HEK293 (cell line): Measurements from ENCODE around the gene VASH2.
"Not testable (repeated sequence)": the region's sequence is repeated elsewhere in the genome, so short reads cannot be mapped to it uniquely, and the experiment has no call there.

Source experiments
- CTCF ChIA-PET: fragments of 350-600 bp; formaldehyde crosslinking; extraction: SDS; loops from one replicate; lab custom pipeline; 2021; ENCODE audit warnings: antibody characterized with exemption; lab: Yijun Ruan, JAX
- POLR2A ChIA-PET: fragments of 300-600 bp; formaldehyde crosslinking; extraction: SDS; loops from one replicate; lab custom pipeline; 2020; ENCODE audit warnings: antibody characterized with exemption, inconsistent platforms; lab: Yijun Ruan, JAX
- H3K27ac ChIP-seq: fragments of 200-500 bp; sonication (Bioruptor generic); 2 replicates; pipeline ENCODE4 v1.5.1; 2014; ENCODE audit warnings: low read depth, low read length, control low read depth, inconsistent platforms; ENCODE audit errors: extremely low read depth
- H3K36me3 ChIP-seq, 2 experiments: fragments of 200-500 bp in 1 of 2; sonication (Bioruptor generic) in 1 of 2; 1 replicate in 1 of 2; 2 replicates in 1 of 2; pipeline ENCODE4 v1.5.1; 2014 to 2017; ENCODE audit warnings: inconsistent platforms in 2 of 2, low read length in 2 of 2; ENCODE audit not compliant: control insufficient read depth in 2 of 2, insufficient read depth in 1 of 2
- H3K4me1 ChIP-seq: fragments of 200-500 bp; sonication (Bioruptor generic); 2 replicates; pipeline ENCODE4 v1.5.1; 2014; ENCODE audit warnings: mild to moderate bottlenecking, low read length, inconsistent platforms; ENCODE audit not compliant: control insufficient read depth, insufficient read depth
- H3K4me3 ChIP-seq: 2 replicates; pipeline ENCODE4 v1.5.1; 2011; ENCODE audit warnings: low read depth, mild to moderate bottlenecking, control low read depth, low read length, moderate library complexity
- H3K9me3 ChIP-seq: fragments of 200-500 bp; sonication (Bioruptor generic); 2 replicates; pipeline ENCODE4 v1.5.1; 2014; ENCODE audit warnings: low read depth, low read length, inconsistent platforms; ENCODE audit not compliant: control insufficient read depth, insufficient read depth
- GFI1B ChIP-seq: fragments of 450-650 bp; formaldehyde crosslinking; IDR thresholded peaks from 2 replicates; pipeline ENCODE4 v1.5.1; 2016; ENCODE audit warnings: missing biosample characterization, missing genetic modification characterization
- KLF1 ChIP-seq: fragments of 450-650 bp; formaldehyde crosslinking; IDR thresholded peaks from 2 replicates; pipeline ENCODE4 v1.5.1; 2016; ENCODE audit warnings: missing biosample characterization, missing genetic modification characterization
- SP2 ChIP-seq: fragments of 450-650 bp; formaldehyde crosslinking; IDR thresholded peaks from 2 replicates; pipeline ENCODE4 v1.5.1; 2016; ENCODE audit warnings: missing biosample characterization, missing genetic modification characterization
- ZBTB21 ChIP-seq: fragments of 450-650 bp; formaldehyde crosslinking; IDR thresholded peaks from 2 replicates; pipeline ENCODE4 v1.5.1; 2017; ENCODE audit warnings: missing biosample characterization, missing genetic modification characterization
- ZBTB49 ChIP-seq: fragments of 450-650 bp; formaldehyde crosslinking; IDR thresholded peaks from 2 replicates; pipeline ENCODE4 v1.5.1; 2016; ENCODE audit warnings: missing biosample characterization, missing genetic modification characterization, low read depth
- ZNF10 ChIP-seq: fragments of 450-650 bp; formaldehyde crosslinking; IDR thresholded peaks from 2 replicates; pipeline ENCODE4 v1.5.1; 2017; ENCODE audit warnings: missing biosample characterization, missing genetic modification characterization
- ZNF132 ChIP-seq: fragments of 450-650 bp; formaldehyde crosslinking; IDR thresholded peaks from 2 replicates; pipeline ENCODE4 v1.5.1; 2017; ENCODE audit warnings: missing biosample characterization, missing genetic modification characterization, borderline replicate concordance
- ZNF157 ChIP-seq: fragments of 450-650 bp; formaldehyde crosslinking; IDR thresholded peaks from 2 replicates; pipeline ENCODE4 v1.5.1; 2016; ENCODE audit warnings: missing biosample characterization, missing genetic modification characterization
- ZNF214 ChIP-seq: fragments of 450-650 bp; formaldehyde crosslinking; IDR thresholded peaks from 2 replicates; pipeline ENCODE4 v1.5.1; 2017; ENCODE audit warnings: missing biosample characterization, mild to moderate bottlenecking, missing genetic modification characterization, borderline replicate concordance
- ZNF280C ChIP-seq: fragments of 450-650 bp; formaldehyde crosslinking; IDR thresholded peaks from 2 replicates; pipeline ENCODE4 v1.5.1; 2016; ENCODE audit warnings: missing biosample characterization, missing genetic modification characterization
- ZNF280D ChIP-seq: fragments of 450-650 bp; formaldehyde crosslinking; IDR thresholded peaks from 2 replicates; pipeline ENCODE4 v1.5.1; 2016; ENCODE audit warnings: missing biosample characterization, missing genetic modification characterization
- ZNF416 ChIP-seq: fragments of 450-650 bp; formaldehyde crosslinking; IDR thresholded peaks from 2 replicates; pipeline ENCODE4 v1.5.1; 2016; ENCODE audit warnings: missing biosample characterization, missing genetic modification characterization
- ZNF629 ChIP-seq: fragments of 450-650 bp; formaldehyde crosslinking; IDR thresholded peaks from 2 replicates; pipeline ENCODE4 v1.5.1; 2017; ENCODE audit warnings: missing biosample characterization, missing genetic modification characterization
- ZNF660 ChIP-seq: fragments of 450-650 bp; IDR thresholded peaks from 2 replicates; pipeline ENCODE4 v1.5.1; 2018; ENCODE audit warnings: missing biosample characterization, mild to moderate bottlenecking, missing genetic modification characterization
- TF ChIP-seq, protein P1 (sequence below): fragments of 450-650 bp; formaldehyde crosslinking; IDR thresholded peaks from 2 replicates; pipeline ENCODE4 v1.5.1; 2016; ENCODE audit warnings: missing biosample characterization, missing genetic modification characterization
- TF ChIP-seq, protein P2 (sequence below): fragments of 450-650 bp; formaldehyde crosslinking; IDR thresholded peaks from 2 replicates; pipeline ENCODE4 v1.5.0; 2017; ENCODE audit warnings: missing biosample characterization, missing genetic modification characterization, borderline replicate concordance
- TF ChIP-seq, protein P3 (sequence below): fragments of 450-650 bp; formaldehyde crosslinking; IDR thresholded peaks from 2 replicates; pipeline ENCODE4 v1.5.1; 2016; ENCODE audit warnings: missing biosample characterization, missing genetic modification characterization

The VASH2 gene

DNA sequence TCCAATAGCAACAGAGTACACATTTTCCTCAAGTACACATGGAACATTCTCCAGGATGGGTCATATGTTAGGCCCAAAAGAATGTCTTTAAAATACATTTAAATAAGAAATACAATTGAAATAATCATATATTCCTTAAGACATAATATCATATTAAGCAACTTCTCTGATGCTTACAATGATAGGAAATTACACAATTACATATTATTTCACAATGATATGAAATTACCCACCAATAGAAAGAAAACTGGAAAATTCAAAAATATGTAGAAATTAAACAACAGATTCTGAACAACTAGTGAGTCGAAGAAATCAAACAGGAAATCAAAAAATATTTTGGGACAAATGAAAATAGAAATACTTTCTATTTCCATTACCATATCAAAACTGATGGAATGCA lies 46.7 kb upstream of the VASH2 start (continued):
- TF ChIP-seq ZNF280D = no peak
- no peak for TF ChIP-seq ZBTB21 (tag by site-specific recombination)
- TF ChIP-seq, protein P1, sequence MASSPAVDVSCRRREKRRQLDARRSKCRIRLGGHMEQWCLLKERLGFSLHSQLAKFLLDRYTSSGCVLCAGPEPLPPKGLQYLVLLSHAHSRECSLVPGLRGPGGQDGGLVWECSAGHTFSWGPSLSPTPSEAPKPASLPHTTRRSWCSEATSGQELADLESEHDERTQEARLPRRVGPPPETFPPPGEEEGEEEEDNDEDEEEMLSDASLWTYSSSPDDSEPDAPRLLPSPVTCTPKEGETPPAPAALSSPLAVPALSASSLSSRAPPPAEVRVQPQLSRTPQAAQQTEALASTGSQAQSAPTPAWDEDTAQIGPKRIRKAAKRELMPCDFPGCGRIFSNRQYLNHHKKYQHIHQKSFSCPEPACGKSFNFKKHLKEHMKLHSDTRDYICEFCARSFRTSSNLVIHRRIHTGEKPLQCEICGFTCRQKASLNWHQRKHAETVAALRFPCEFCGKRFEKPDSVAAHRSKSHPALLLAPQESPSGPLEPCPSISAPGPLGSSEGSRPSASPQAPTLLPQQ (tag by site-specific recombination) = no peak
- TF ChIP-seq GFI1B = no peak
- no peak for TF ChIP-seq ZNF416 (tag by site-specific recombination)
- TF ChIP-seq ZNF132 (tag by site-specific recombination) = no peak

- POLR2A ChIA-PET, H3K27ac ChIP-seq, H3K9me3 ChIP-seq, H3K4me1 ChIP-seq, H3K36me3 ChIP-seq, H3K4me3 ChIP-seq: not testable (repeated sequence)
- CTCF ChIA-PET = interaction anchor here (1.2 kb wide), 1 partner anchor 60 kb away, joined by 4 read pairs; no protein-coding TSS in a partner anchor
These were observed 42.3 kb upstream of the VASH2 start for GRCh38 chr1:212908071-212908470.

- POLR2A ChIA-PET = no interaction called here
- Histone ChIP-seq H3K36me3 (no peaks in the 10 kb centered on the region), H3K27ac (no peak overlapping the region), H3K4me1 (no peaks in the 10 kb centered on the region), H3K4me3 (no peak overlapping the region), H3K9me3 (no peaks in the 10 kb centered on the region)
- CTCF ChIA-PET = interaction anchor here (1.2 kb wide), 1 partner anchor 59 kb away, joined by 4 read pairs; no protein-coding TSS in a partner anchor
- TF ChIP-seq GFI1B = no peak
- TF ChIP-seq, protein P1 (tag by site-specific recombination) = no peak
- no peak for TF ChIP-seq ZNF10
- TF ChIP-seq SP2 (tag by site-specific recombination) = no peak
- TF ChIP-seq ZNF660 (tag by site-specific recombination) = no peak
- TF ChIP-seq, protein P2, sequence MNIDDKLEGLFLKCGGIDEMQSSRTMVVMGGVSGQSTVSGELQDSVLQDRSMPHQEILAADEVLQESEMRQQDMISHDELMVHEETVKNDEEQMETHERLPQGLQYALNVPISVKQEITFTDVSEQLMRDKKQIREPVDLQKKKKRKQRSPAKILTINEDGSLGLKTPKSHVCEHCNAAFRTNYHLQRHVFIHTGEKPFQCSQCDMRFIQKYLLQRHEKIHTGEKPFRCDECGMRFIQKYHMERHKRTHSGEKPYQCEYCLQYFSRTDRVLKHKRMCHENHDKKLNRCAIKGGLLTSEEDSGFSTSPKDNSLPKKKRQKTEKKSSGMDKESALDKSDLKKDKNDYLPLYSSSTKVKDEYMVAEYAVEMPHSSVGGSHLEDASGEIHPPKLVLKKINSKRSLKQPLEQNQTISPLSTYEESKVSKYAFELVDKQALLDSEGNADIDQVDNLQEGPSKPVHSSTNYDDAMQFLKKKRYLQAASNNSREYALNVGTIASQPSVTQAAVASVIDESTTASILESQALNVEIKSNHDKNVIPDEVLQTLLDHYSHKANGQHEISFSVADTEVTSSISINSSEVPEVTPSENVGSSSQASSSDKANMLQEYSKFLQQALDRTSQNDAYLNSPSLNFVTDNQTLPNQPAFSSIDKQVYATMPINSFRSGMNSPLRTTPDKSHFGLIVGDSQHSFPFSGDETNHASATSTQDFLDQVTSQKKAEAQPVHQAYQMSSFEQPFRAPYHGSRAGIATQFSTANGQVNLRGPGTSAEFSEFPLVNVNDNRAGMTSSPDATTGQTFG (tag by site-specific recombination) = no peak
- no peak for TF ChIP-seq ZNF157 (tag by site-specific recombination)
- no peak for TF ChIP-seq ZBTB49 (tag by site-specific recombination)
- TF ChIP-seq ZNF629 = no peak
- TF ChIP-seq ZNF280C (tag by site-specific recombination) = no peak
- no peak for TF ChIP-seq KLF1
- TF ChIP-seq, protein P3, sequence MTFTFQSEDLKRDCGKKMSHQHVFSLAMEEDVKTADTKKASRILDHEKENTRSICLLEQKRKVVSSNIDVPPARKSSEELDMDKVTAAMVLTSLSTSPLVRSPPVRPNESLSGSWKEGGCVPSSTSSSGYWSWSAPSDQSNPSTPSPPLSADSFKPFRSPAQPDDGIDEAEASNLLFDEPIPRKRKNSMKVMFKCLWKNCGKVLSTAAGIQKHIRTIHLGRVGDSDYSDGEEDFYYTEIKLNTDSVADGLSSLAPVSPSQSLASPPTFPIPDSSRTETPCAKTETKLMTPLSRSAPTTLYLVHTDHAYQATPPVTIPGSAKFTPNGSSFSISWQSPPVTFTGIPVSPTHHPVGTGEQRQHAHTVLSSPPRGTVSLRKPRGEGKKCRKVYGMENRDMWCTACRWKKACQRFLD (tag by site-specific recombination) = no peak
- no peak for TF ChIP-seq ZNF214 (tag by site-specific recombination)
These were observed 41.4 kb upstream of the VASH2 start for GRCh38 chr1:212908971-212909370.
